GM23338 (cell line): ENCODE results near the gene SESN1. TPM values are rescaled to one million over a fixed set of nuclear protein-coding genes. Genes with fewer than 3 reads are reported as not detected.

Source experiments
- ATAC-seq: fragments of 200-7000 bp; cut with Tn5 transposase; 3 replicates; pipeline ENCODE4 v1.9.1; 2020
- DNase-seq: peaks from one replicate; pipeline ENCODE4 v3.0.0-alpha.2; 2015; ENCODE audit warnings: low spot score
- H2AFZ ChIP-seq: fragments of 200-600 bp; sonication (generic); 2 replicates; pipeline ENCODE4 v1.8.0; 2016; ENCODE audit warnings: antibody characterized with exemption, mild to moderate bottlenecking, moderate library complexity
- H3F3A ChIP-seq: fragments of 200-600 bp; sonication (generic); replicated peaks from 2 replicates; pipeline ENCODE4 v1.8.0; 2017; ENCODE audit warnings: antibody characterized with exemption, mixed run types, low read depth
- H3K27ac ChIP-seq: fragments of 200-600 bp; sonication (generic); 2 replicates; pipeline ENCODE4 v1.6.1; 2016; ENCODE audit warnings: low read depth
- H3K27me3 ChIP-seq: fragments of 200-600 bp; sonication (generic); 2 replicates; pipeline ENCODE4 v1.8.0; 2016; ENCODE audit warnings: mild to moderate bottlenecking, mixed run types, moderate library complexity; ENCODE audit not compliant: insufficient read depth
- H3K36me3 ChIP-seq: fragments of 200-600 bp; sonication (generic); 2 replicates; pipeline ENCODE4 v1.8.0; 2016; ENCODE audit warnings: mild to moderate bottlenecking; ENCODE audit not compliant: insufficient read depth
- H3K4me1 ChIP-seq: fragments of 200-600 bp; sonication (generic); 2 replicates; pipeline ENCODE4 v1.8.0; 2016; ENCODE audit warnings: mild to moderate bottlenecking, moderate library complexity; ENCODE audit not compliant: insufficient read depth
- H3K4me2 ChIP-seq: fragments of 200-600 bp; sonication (generic); 2 replicates; pipeline ENCODE4 v1.7.1; 2017; ENCODE audit warnings: mixed run types
- H3K4me3 ChIP-seq: fragments of 200-600 bp; sonication (generic); 2 replicates; pipeline ENCODE4 v1.6.1; 2016; ENCODE audit warnings: mixed run types
- H3K79me2 ChIP-seq: fragments of 200-600 bp; sonication (generic); replicated peaks from 2 replicates; pipeline ENCODE4 v1.8.0; 2017; ENCODE audit warnings: mild to moderate bottlenecking; ENCODE audit not compliant: insufficient read depth
- H3K9me2 ChIP-seq: fragments of 200-600 bp; sonication (generic); 2 replicates; pipeline ENCODE4 v1.8.0; 2017; ENCODE audit not compliant: insufficient read depth
- H4K20me1 ChIP-seq: fragments of 200-600 bp; sonication (generic); replicated peaks from 2 replicates; pipeline ENCODE4 v1.8.0; 2017; ENCODE audit warnings: mild to moderate bottlenecking; ENCODE audit not compliant: insufficient read depth
- H3K27ac Mint-ChIP-seq: 2 replicates; pipeline ENCODE4 v1.8.0; 2020; ENCODE audit warnings: inconsistent platforms, mild to moderate bottlenecking, moderate library complexity, mixed read lengths
- H3K27me3 Mint-ChIP-seq: 3 replicates; pipeline ENCODE4 v1.8.0; 2022; ENCODE audit warnings: low read depth, mild to moderate bottlenecking, moderate library complexity, mixed read lengths, inconsistent platforms; ENCODE audit not compliant: insufficient read depth, poor library complexity
- H3K36me3 Mint-ChIP-seq: 3 replicates; pipeline ENCODE4 v1.8.0; 2021; ENCODE audit warnings: low read depth, mild to moderate bottlenecking, inconsistent platforms, moderate library complexity, mixed read lengths
- H3K4me1 Mint-ChIP-seq: 3 replicates; pipeline ENCODE4 v1.8.0; 2020; ENCODE audit warnings: mild to moderate bottlenecking, inconsistent platforms, mixed read lengths
- H3K4me3 Mint-ChIP-seq: 3 replicates; pipeline ENCODE4 v1.8.0; 2021; ENCODE audit warnings: moderate library complexity, mild to moderate bottlenecking, inconsistent platforms, mixed read lengths
- H3K9me3 Mint-ChIP-seq: 3 replicates; pipeline ENCODE4 v1.8.0; 2020; ENCODE audit warnings: moderate library complexity, mild to moderate bottlenecking, inconsistent platforms, mixed read lengths
- CREB1 ChIP-seq: fragments of 250-450 bp; sonication (Bioruptor Pico); IDR thresholded peaks from 2 replicates; pipeline ENCODE4 v1.5.0; 2020; ENCODE audit warnings: low read depth, mild to moderate bottlenecking, moderate library complexity
- CTCF ChIP-seq, 2 experiments: fragments of 200-600 bp in 1 of 2; sonication (generic) in 1 of 2; conservative IDR thresholded peaks; 2 replicates each; pipeline versions ENCODE4 v1.5.1 to v1.6.1; 2016 to 2017; ENCODE audit warnings: antibody characterized with exemption in 2 of 2, low read depth in 2 of 2, mild to moderate bottlenecking in 2 of 2, moderate library complexity in 1 of 2
- EZH2 ChIP-seq: fragments of 200-600 bp; sonication (generic); IDR thresholded peaks from one replicate; pipeline ENCODE4 v1.8.0; 2017; ENCODE audit warnings: antibody characterized with exemption, mild to moderate bottlenecking, low read depth; ENCODE audit not compliant: unreplicated experiment
- EZH2phosphoT487 ChIP-seq: fragments of 200-600 bp; sonication (generic); IDR thresholded peaks from one replicate; pipeline ENCODE4 v1.8.1; 2018; ENCODE audit warnings: antibody characterized with exemption; ENCODE audit not compliant: unreplicated experiment
- NANOG ChIP-seq: IDR thresholded peaks from 2 replicates; pipeline ENCODE4 v1.6.1; 2016; ENCODE audit warnings: antibody characterized with exemption, borderline replicate concordance
- POLR2AphosphoS5 ChIP-seq: IDR thresholded peaks from 2 replicates; pipeline ENCODE4 v1.6.1; 2016; ENCODE audit warnings: antibody characterized with exemption, low read depth
- REST ChIP-seq: IDR thresholded peaks from one replicate; pipeline ENCODE4 v1.6.1; 2018; ENCODE audit warnings: antibody characterized with exemption; ENCODE audit not compliant: unreplicated experiment
- STAT1 ChIP-seq: IDR thresholded peaks from one replicate; pipeline ENCODE4 v1.6.1; 2016; ENCODE audit warnings: antibody characterized with exemption; ENCODE audit not compliant: unreplicated experiment
- ZNF114 ChIP-seq: fragments of 250-450 bp; sonication (Bioruptor Pico); IDR thresholded peaks from 2 replicates; pipeline ENCODE4 v1.5.0; 2020; ENCODE audit warnings: mild to moderate bottlenecking, moderate library complexity
- polyA plus RNA-seq: library from polyadenylated mRNA; unstranded; fragments of >200 nt; fragmentation: Nextera tagmentation; extraction: Ambion mirVana; gene quantifications from 2 replicates; pipeline ENCODE4 v1.2.1, GENCODE V29; 2016
- total RNA-seq: library from RNA; depleted of rRNA; stranded (reverse); fragments of >200 nt; shearing (Covaris generic); gene quantifications from 2 replicates; pipeline ENCODE4 v1.2.3, GENCODE V29; 2014
- TF ChIP-seq, protein P1 (sequence below): IDR thresholded peaks from 2 replicates; pipeline ENCODE4 v1.6.1; 2016; ENCODE audit warnings: antibody characterized with exemption

SESN1 gene
- total and polyA plus RNA-seq, 2 experiments from 2014 or later: 26.2 to 36.4 TPM

- TF ChIP-seq CTCF (conservative IDR thresholded peaks at IDR 0.05; ENCODE audit: low read depth in 2 of 2): no peak
- no peak for TF ChIP-seq NANOG
- TF ChIP-seq POLR2AphosphoS5: no peak
- TF ChIP-seq EZH2phosphoT487: no peak
- TF ChIP-seq STAT1: no peak
- TF ChIP-seq REST: no peak
- TF ChIP-seq ZNF114 (CRISPR knock-in tag): no peak
These were observed 79.5 kb downstream of the SESN1 start (continued) for GRCh38 chr6:109015176-109015575.

GRCh38 chr6:109014606-109015005 lies 80.0 kb downstream of the SESN1 start:
- Histone ChIP-seq H2AFZ (no peak overlapping the region), H3K4me3 (no peak overlapping the region), H4K20me1 (no peaks in the 10 kb centered on the region), H3K27ac (no peak overlapping the region), H3K9me2 (no peaks in the 10 kb centered on the region), H3K4me1 (no peaks in the 10 kb centered on the region), H3K4me2 (no peak overlapping the region), H3F3A (no peaks in the 10 kb centered on the region), H3K36me3 (no peaks in the 10 kb centered on the region), H3K79me2 (no peaks in the 10 kb centered on the region), H3K27me3 (no peaks in the 10 kb centered on the region)
- no peak for ATAC-seq
- Mint-ChIP-seq H3K27ac (peak overlapping the region; percentile 3; the same call in 1 of the 2 replicates), H3K4me1 (peaks cover 3% of the 10 kb centered on the region), H3K27me3 (no peaks in the 10 kb centered on the region), H3K4me3 (no peak overlapping the region), H3K9me3 (no peaks in the 10 kb centered on the region), H3K36me3 (no peaks in the 10 kb centered on the region)
- DNase-seq: no peak
- no peak for TF ChIP-seq POLR2AphosphoS5
- TF ChIP-seq CREB1 (CRISPR knock-in tag): no peak
- TF ChIP-seq REST: no peak
- no peak for TF ChIP-seq EZH2phosphoT487
- TF ChIP-seq, protein P1, sequence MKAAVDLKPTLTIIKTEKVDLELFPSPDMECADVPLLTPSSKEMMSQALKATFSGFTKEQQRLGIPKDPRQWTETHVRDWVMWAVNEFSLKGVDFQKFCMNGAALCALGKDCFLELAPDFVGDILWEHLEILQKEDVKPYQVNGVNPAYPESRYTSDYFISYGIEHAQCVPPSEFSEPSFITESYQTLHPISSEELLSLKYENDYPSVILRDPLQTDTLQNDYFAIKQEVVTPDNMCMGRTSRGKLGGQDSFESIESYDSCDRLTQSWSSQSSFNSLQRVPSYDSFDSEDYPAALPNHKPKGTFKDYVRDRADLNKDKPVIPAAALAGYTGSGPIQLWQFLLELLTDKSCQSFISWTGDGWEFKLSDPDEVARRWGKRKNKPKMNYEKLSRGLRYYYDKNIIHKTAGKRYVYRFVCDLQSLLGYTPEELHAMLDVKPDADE: no peak
- no peak for TF ChIP-seq EZH2
- no peak for TF ChIP-seq ZNF114 (CRISPR knock-in tag)
- TF ChIP-seq STAT1: no peak
